Mucosa of descending colon (tissue), 3 donors: Measurements from ENCODE around the gene OPCML. TPM values are rescaled to one million over a fixed set of nuclear protein-coding genes. Genes with fewer than 3 reads are reported as not detected.
A peak's percentile ranks its signal among the peaks of the same experiment; 100 is the strongest.

Experiments
- ATAC-seq: fragments of 200-7000 bp; cut with Tn5 transposase; one replicate; pipeline ENCODE4 v1.9.1; 2020; ENCODE audit warnings: mild to moderate bottlenecking, moderate library complexity
- DNase-seq, 3 donors: peaks; one replicate each; pipeline ENCODE4 v3.0.0-alpha.2; 2020
- H3K36me3 ChIP-seq: fragments of 200-600 bp; one replicate; pipeline ENCODE4 v1.8.0; 2021; ENCODE audit warnings: low read depth, mild to moderate bottlenecking
- H3K4me1 ChIP-seq: fragments of 200-600 bp; one replicate; pipeline ENCODE4 v1.8.0; 2021; ENCODE audit warnings: low read depth, mild to moderate bottlenecking
- H3K4me3 ChIP-seq: fragments of 200-600 bp; one replicate; pipeline ENCODE4 v1.8.0; 2021; ENCODE audit warnings: mild to moderate bottlenecking
- H3K9me3 ChIP-seq: fragments of 200-600 bp; one replicate; pipeline ENCODE4 v1.8.0; 2021; ENCODE audit warnings: mild to moderate bottlenecking
- CTCF ChIP-seq: fragments of 200-600 bp; IDR thresholded peaks from one replicate; pipeline ENCODE4 v1.8.0; 2022; ENCODE audit warnings: antibody characterized with exemption, mild to moderate bottlenecking
- intact Hi-C, 2 donors: fragments of 100-400 bp; cut with DNase I in 1 of 2; cut with micrococcal nuclease in 1 of 2; formaldehyde crosslinking; loops; one replicate each; pipeline versions ENCODE4 v1.11.0 to v1.11.1; 2022; cut with DNase I, micrococcal nuclease
- total RNA-seq, 3 donors: library from RNA; stranded (reverse); fragmentation: NEBNext Ultra II Directional in 2 of 3; extraction: Animal tissue kit (Norgen Biotek cat#: 25700) in 2 of 3; gene quantifications; one replicate each; pipeline versions ENCODE4 v1.2.1 to v1.2.4, GENCODE V29; 2021 to 2023
- donor health status: DM: no; HTN: no; CAD: no; lungs with moderate emphysema.
- donor health status: DM: no; HTN: no; CAD: no.
- donor health status: DM: no; HTN: yes; CAD: no.

OPCML gene
- total RNA-seq, 3 donors from 2014 or later: 0.10 to 0.47 TPM; not detected in 1

GRCh38 chr11:133382131-133382812 lies 150.0 kb downstream of the OPCML start:
- no peak for DNase-seq
- TF ChIP-seq CTCF: no peak
- Histone ChIP-seq H3K4me1 (peaks cover 10% of the 10 kb centered on the region), H3K36me3 (no peaks in the 10 kb centered on the region), H3K4me3 (no peak overlapping the region), H3K9me3 (no peaks in the 10 kb centered on the region)
- intact Hi-C loops: no loop called here
- peak; percentile 48 for ATAC-seq

DNA sequence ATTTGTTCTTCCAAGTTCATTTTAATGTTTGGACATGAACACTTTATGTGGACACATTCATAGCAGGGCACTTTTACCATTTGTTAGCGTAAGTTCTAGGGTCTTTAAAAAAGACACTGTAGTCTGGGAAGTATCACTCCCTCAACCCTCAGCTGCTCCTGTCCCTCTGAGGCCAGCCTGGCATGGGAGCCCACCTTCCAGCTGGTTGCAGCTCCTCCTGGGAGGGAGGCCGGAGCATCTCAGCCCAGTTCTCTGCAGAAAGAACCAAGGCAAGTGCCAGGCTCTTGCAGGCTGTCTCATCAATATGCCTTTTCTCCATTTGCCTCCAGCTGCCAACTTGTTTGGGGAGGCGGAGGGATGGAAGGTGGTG lies 150.6 kb downstream of the OPCML start:
- ATAC-seq (no peak), DNase-seq (no peak)
- H3K36me3 ChIP-seq: no peaks in the 10 kb centered on the region
- H3K4me1 ChIP-seq: peaks cover 10% of the 10 kb centered on the region
- intact Hi-C loops: no loop called here
- H3K4me3 ChIP-seq: no peak overlapping the region
- no peak for TF ChIP-seq CTCF
- no peaks in the 10 kb centered on the region for H3K9me3 ChIP-seq

DNA sequence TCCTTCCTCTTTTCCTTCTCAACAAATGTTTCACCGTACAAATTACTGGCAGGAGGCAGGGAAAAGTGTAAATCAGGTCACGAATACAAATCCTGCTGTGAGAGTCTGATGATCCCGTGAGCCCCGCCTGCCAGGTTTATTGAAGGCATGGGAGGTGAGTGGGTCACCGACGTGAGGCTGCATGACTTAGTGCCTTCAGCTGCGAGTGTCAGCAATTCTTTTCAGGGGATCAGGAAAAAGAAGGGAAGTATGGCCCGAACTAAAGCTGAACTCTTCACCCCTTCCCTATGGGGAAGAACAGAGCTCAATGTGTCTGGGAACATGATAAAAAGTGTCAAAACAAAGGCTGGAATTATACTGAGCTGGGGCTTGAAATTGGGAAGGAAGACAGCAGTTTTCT lies 166.2 kb downstream of the OPCML start:
- no peak for ATAC-seq
- H3K36me3 ChIP-seq: no peaks in the 10 kb centered on the region
- intact Hi-C loops: no loop called here
- H3K4me3 ChIP-seq: no peak overlapping the region
- no peaks in the 10 kb centered on the region for H3K4me1 ChIP-seq
- TF ChIP-seq CTCF: no peak
- no peaks in the 10 kb centered on the region for H3K9me3 ChIP-seq
- DNase-seq: no peak

DNA sequence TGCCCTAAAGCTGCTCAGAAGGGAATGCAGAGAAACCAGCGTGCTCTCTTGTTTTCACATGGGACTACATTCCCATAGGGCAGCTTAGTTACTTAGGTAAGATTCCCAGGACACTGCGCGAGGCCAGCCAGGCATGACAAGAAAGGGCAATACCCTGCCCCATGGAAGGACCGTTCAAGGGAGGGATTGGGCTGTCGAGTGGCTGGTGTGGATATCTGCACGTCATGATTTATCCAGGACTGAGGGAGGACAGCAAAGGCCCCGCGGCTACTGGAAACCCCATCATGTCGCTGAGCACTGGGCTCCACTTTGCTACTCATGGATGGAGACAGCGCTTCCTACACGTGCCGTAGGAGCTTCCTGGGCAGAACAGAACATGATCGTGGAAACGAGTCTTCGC lies 169.4 kb downstream of the OPCML start:
- DNase-seq (no peak), ATAC-seq (no peak)
- no peak for TF ChIP-seq CTCF
- intact Hi-C loops: no loop called here
- no peak overlapping the region for H3K4me3 ChIP-seq
- H3K4me1 ChIP-seq: no peaks in the 10 kb centered on the region
- H3K36me3 ChIP-seq: no peaks in the 10 kb centered on the region
- H3K9me3 ChIP-seq: no peaks in the 10 kb centered on the region

DNA sequence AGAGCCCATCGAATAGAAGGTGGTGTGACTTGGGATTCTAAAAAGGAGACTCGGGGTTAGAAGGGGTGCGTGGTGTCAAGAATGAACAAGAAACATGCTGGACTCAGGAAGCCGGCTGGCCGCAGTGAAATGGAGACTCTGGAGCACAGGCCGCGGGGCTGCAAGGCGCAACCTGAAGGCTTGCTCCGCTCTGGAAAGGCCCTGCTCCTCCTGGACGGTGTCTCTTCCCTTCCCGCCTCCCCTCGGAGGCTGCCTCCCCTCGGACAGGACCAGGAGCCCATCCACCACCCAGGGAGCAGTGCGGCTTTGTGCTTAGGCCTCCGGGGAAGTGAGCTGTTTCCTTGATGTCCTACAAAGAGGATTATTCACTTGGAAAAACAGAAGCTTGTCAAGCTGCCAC lies 170.1 kb downstream of the OPCML start:
- Histone ChIP-seq H3K36me3 (no peaks in the 10 kb centered on the region), H3K9me3 (no peaks in the 10 kb centered on the region), H3K4me3 (no peak overlapping the region), H3K4me1 (no peaks in the 10 kb centered on the region)
- intact Hi-C loops: no loop called here
- ATAC-seq (no peak), DNase-seq (no peak)
- no peak for TF ChIP-seq CTCF

DNA sequence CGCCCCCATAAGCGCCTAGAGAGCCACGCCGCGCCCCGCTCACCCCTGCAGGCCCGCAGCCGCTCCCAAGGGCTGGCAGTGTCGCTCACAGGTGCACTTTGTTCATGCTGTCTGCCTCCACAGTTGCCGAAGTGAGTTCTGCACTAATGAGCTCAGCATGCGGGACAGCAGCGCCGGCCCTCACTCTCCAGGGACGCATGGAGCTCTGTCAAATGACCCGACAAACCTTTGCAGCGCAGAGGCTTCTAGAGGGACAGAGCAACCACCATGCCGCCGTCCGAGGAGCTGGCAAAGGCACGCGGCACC lies 170.7 kb downstream of the OPCML start:
- TF ChIP-seq CTCF: no peak
- no peaks in the 10 kb centered on the region for H3K4me1 ChIP-seq
- H3K9me3 ChIP-seq: no peaks in the 10 kb centered on the region
- ATAC-seq (no peak), DNase-seq (no peak)
- H3K4me3 ChIP-seq: no peak overlapping the region
- no peaks in the 10 kb centered on the region for H3K36me3 ChIP-seq
- intact Hi-C loops: no loop called here
